NCI-H1092 (cell line): Measurements from ENCODE around the gene SEPTIN11.
A peak's percentile ranks its signal among the peaks of the same experiment; 100 is the strongest.

Experiments
- DNase-seq: peaks from one replicate; lab custom pipeline; 2025; lab: John Stamatoyannopoulos, UW

The SEPTIN11 gene

GRCh38 chr4:76949276-76950051, at the start of gene SEPTIN11:
Gene SEPTIN11, plus strand, starts transcription at chr4:76949752. Its CDS starts 152 bp downstream, at chr4:76949904.
- peak; percentile 91 for DNase-seq

- no peak for DNase-seq
These were observed 47.2 kb upstream of the SEPTIN11 start for GRCh38 chr4:76902233-76902890.

GRCh38 chr4:76904646-76905190, 44.8 kb upstream of the SEPTIN11 start:
- no peak for DNase-seq

- no peak for DNase-seq
These were observed 44.0 kb upstream of the SEPTIN11 start for GRCh38 chr4:76905521-76905920.

GRCh38 chr4:76909711-76910110, 39.8 kb upstream of the SEPTIN11 start:
- DNase-seq, result no peak

- no peak for DNase-seq
These were observed 28.8 kb upstream of the SEPTIN11 start for GRCh38 chr4:76920715-76921114.

GRCh38 chr4:76923619-76924357, 25.8 kb upstream of the SEPTIN11 start:
- no peak for DNase-seq

- DNase-seq, result no peak
These were observed 22.7 kb upstream of the SEPTIN11 start for GRCh38 chr4:76926841-76927240.

- no peak for DNase-seq
These were observed 18.9 kb upstream of the SEPTIN11 start for GRCh38 chr4:76930685-76931084.

- DNase-seq, result no peak
These were observed 18.5 kb upstream of the SEPTIN11 start for GRCh38 chr4:76931087-76931486.

GRCh38 chr4:76931576-76932276, 17.8 kb upstream of the SEPTIN11 start:
- DNase-seq, result no peak

GRCh38 chr4:76939184-76939583, 10.4 kb upstream of the SEPTIN11 start:
- DNase-seq, result no peak

- no peak for DNase-seq
These were observed 6.4 kb upstream of the SEPTIN11 start for GRCh38 chr4:76943129-76943620.

- DNase-seq, result no peak
These were observed 5.8 kb upstream of the SEPTIN11 start for GRCh38 chr4:76943790-76944189.

GRCh38 chr4:76947369-76947768, 2.2 kb upstream of the SEPTIN11 start:
- DNase-seq, result no peak

- DNase-seq, result peak; percentile 46
These were observed 893 bp upstream of the SEPTIN11 start for GRCh38 chr4:76948443-76949275.

GRCh38 chr4:76950052-76950955, 752 bp downstream of the SEPTIN11 start:
- peak; percentile 39 for DNase-seq

- no peak for DNase-seq
These were observed 1.6 kb downstream of the SEPTIN11 start for GRCh38 chr4:76950956-76951671.

- DNase-seq, result no peak
These were observed 2.1 kb downstream of the SEPTIN11 start for GRCh38 chr4:76951672-76952010.
